SK-N-SH (cell line): ENCODE results near the gene TMEM94.

Experiments
- CHD2 ChIP-seq: fragments of 150-350 bp; IDR thresholded peaks from 2 replicates; pipeline ENCODE4 v1.6.1; 2018; ENCODE audit warnings: low read length; ENCODE audit not compliant: partially characterized antibody
- CTCF ChIP-seq: fragments of 200-600 bp; sonication (generic); IDR thresholded peaks from 2 replicates; pipeline ENCODE4 v1.6.1; 2017; ENCODE audit warnings: antibody characterized with exemption, mild to moderate bottlenecking, moderate library complexity
- GATA2 ChIP-seq: sonication (generic); formaldehyde crosslinking; IDR thresholded peaks from 2 replicates; pipeline ENCODE4 v1.5.0; 2020; ENCODE audit warnings: mild to moderate bottlenecking, missing genetic modification reagents
- MXI1 ChIP-seq: IDR thresholded peaks from 2 replicates; pipeline ENCODE4 v1.6.1; 2012; ENCODE audit warnings: mild to moderate bottlenecking, low read depth, low read length, improper control_type of control experiment
- TEAD4 ChIP-seq: IDR thresholded peaks from 2 replicates; pipeline ENCODE4 v1.4.0; 2012; ENCODE audit warnings: mild to moderate bottlenecking, borderline replicate concordance; ENCODE audit not compliant: insufficient read depth

- TF ChIP-seq CHD2: no peak
- TF ChIP-seq TEAD4: no peak
- TF ChIP-seq CTCF: no peak
- TF ChIP-seq MXI1: no peak
- TF ChIP-seq GATA2: no peak
These were observed 18.9 kb downstream of the TMEM94 start for GRCh38 chr17:75475144-75475835.
